SW480 (cell line): Measurements from ENCODE around the gene GPRC5A.
A peak's percentile ranks its signal among the peaks of the same experiment; 100 is the strongest.
"Not testable (repeated sequence)": the region's sequence is repeated elsewhere in the genome, so short reads cannot be mapped to it uniquely, and the experiment has no call there.

Experiments used
- DNase-seq: peaks from one replicate; pipeline ENCODE4 v3.0.0-alpha.2; 2016; ENCODE audit warnings: low spot score

Gene GPRC5A

GRCh38 chr12:12891080-12891880, at the start of gene GPRC5A:
Gene GPRC5A (plus strand): TSS chr12:12891562. CDS start chr12:12908250, 16,688 bp downstream.
- peak; percentile 96 for DNase-seq

- no peak for DNase-seq
Observed at GRCh38 chr12:12845794-12846243, 45.5 kb upstream of the GPRC5A start.

GRCh38 chr12:12846780-12847179, 44.6 kb upstream of the GPRC5A start:
- DNase-seq, result not testable (repeated sequence)

- DNase-seq, result no peak
Observed at GRCh38 chr12:12853435-12853834, 37.9 kb upstream of the GPRC5A start.

GRCh38 chr12:12859690-12860089, 31.7 kb upstream of the GPRC5A start:
- no peak for DNase-seq

GRCh38 chr12:12864243-12864642, 27.1 kb upstream of the GPRC5A start:
- no peak for DNase-seq

- no peak for DNase-seq
Observed at GRCh38 chr12:12868477-12869235, 22.7 kb upstream of the GPRC5A start.

- DNase-seq, result peak; percentile 88
Observed at GRCh38 chr12:12870465-12870864, 20.9 kb upstream of the GPRC5A start.

GRCh38 chr12:12871587-12872138, 19.7 kb upstream of the GPRC5A start:
- DNase-seq, result no peak

GRCh38 chr12:12872139-12872933, 19.0 kb upstream of the GPRC5A start:
- DNase-seq, result peak; percentile 95

- peak; percentile 77 for DNase-seq
Observed at GRCh38 chr12:12872934-12873275, 18.5 kb upstream of the GPRC5A start.

GRCh38 chr12:12874029-12874428, 17.3 kb upstream of the GPRC5A start:
- DNase-seq, result no peak

- not testable (repeated sequence) for DNase-seq
Observed at GRCh38 chr12:12875301-12875700, 16.1 kb upstream of the GPRC5A start.

- DNase-seq, result no peak
Observed at GRCh38 chr12:12877153-12877768, 14.1 kb upstream of the GPRC5A start.

GRCh38 chr12:12877781-12878455, 13.4 kb upstream of the GPRC5A start:
- DNase-seq, result no peak

- DNase-seq, result no peak
Observed at GRCh38 chr12:12880537-12880936, 10.8 kb upstream of the GPRC5A start.

- DNase-seq, result peak; percentile 92
Observed at GRCh38 chr12:12881151-12881909, 10.0 kb upstream of the GPRC5A start.

- no peak for DNase-seq
Observed at GRCh38 chr12:12882288-12882687, 9.1 kb upstream of the GPRC5A start.

GRCh38 chr12:12883369-12884001, 7.9 kb upstream of the GPRC5A start:
- DNase-seq, result peak; percentile 71
